HG03095 (cell line): ENCODE results near the gene KRT79.

Experiments
- ATAC-seq: cut with Tn5 transposase; IDR thresholded peaks from one replicate; pipeline ENCODE4 v1.9.1; 2021; ENCODE audit warnings: moderate library complexity; ENCODE audit not compliant: unreplicated experiment

Gene KRT79

GRCh38 chr12:52792185-52793029, 41.7 kb downstream of the KRT79 start:
- no peak for ATAC-seq

- no peak for ATAC-seq
Observed at GRCh38 chr12:52791271-52792184, 42.6 kb downstream of the KRT79 start.

GRCh38 chr12:52790427-52791270, 43.5 kb downstream of the KRT79 start:
- ATAC-seq = no peak

- ATAC-seq = no peak
Observed at GRCh38 chr12:52789637-52790426, 44.3 kb downstream of the KRT79 start.

GRCh38 chr12:52788876-52789636, 45.1 kb downstream of the KRT79 start:
- no peak for ATAC-seq

GRCh38 chr12:52788192-52788875, 45.8 kb downstream of the KRT79 start:
- ATAC-seq = no peak

GRCh38 chr12:52787324-52788191, 46.6 kb downstream of the KRT79 start:
- ATAC-seq = no peak

GRCh38 chr12:52784909-52785308, 49.2 kb downstream of the KRT79 start:
- ATAC-seq = no peak

GRCh38 chr12:52783563-52784316, 50.4 kb downstream of the KRT79 start:
- no peak for ATAC-seq

GRCh38 chr12:52782502-52782901, 51.6 kb downstream of the KRT79 start:
- no peak for ATAC-seq

GRCh38 chr12:52781399-52782082, 52.6 kb downstream of the KRT79 start:
- ATAC-seq = no peak

- no peak for ATAC-seq
Observed at GRCh38 chr12:52779914-52780313, 54.2 kb downstream of the KRT79 start.

- ATAC-seq = no peak
Observed at GRCh38 chr12:52778833-52779232, 55.3 kb downstream of the KRT79 start.

GRCh38 chr12:52777566-52777965, 56.5 kb downstream of the KRT79 start:
- no peak for ATAC-seq

GRCh38 chr12:52776913-52777395, 57.2 kb downstream of the KRT79 start, which contains the start of gene KRT76:
KRT76 (minus strand) TSS chr12:52777345; CDS start chr12:52777291, 54 bp downstream.
- ATAC-seq = no peak

- no peak for ATAC-seq
Observed at GRCh38 chr12:52776435-52776834, 57.7 kb downstream of the KRT79 start.
